HepG2 (cell line): ENCODE results near the gene RPS8. TPM values are rescaled to one million over a fixed set of nuclear protein-coding genes. Genes with fewer than 3 reads are reported as not detected.

Source experiments
- AGO2 ChIP-seq: fragments of 200-400 bp; formaldehyde crosslinking; optimal IDR thresholded peaks from 2 replicates; pipeline ENCODE3; 2017; ENCODE audit warnings: mild to moderate bottlenecking, low read depth, low read length, moderate library complexity
- CAMTA2 ChIP-seq: sonication (generic); formaldehyde crosslinking; IDR thresholded peaks from 2 replicates; pipeline ENCODE4 v1.4.0; 2020; ENCODE audit warnings: mild to moderate bottlenecking, missing genetic modification reagents, borderline replicate concordance
- CC2D1A ChIP-seq: sonication (generic); formaldehyde crosslinking; IDR thresholded peaks from 2 replicates; pipeline ENCODE4 v1.8.1; 2023; ENCODE audit warnings: mild to moderate bottlenecking, missing genetic modification reagents
- GZF1 ChIP-seq: sonication (generic); formaldehyde crosslinking; IDR thresholded peaks from 2 replicates; pipeline ENCODE4 v1.5.1; 2020; ENCODE audit warnings: mild to moderate bottlenecking, missing genetic modification reagents
- IKZF4 ChIP-seq: sonication (generic); formaldehyde crosslinking; IDR thresholded peaks from 2 replicates; pipeline ENCODE4 v1.5.1; 2020; ENCODE audit warnings: borderline replicate concordance, mild to moderate bottlenecking, low read depth, missing genetic modification reagents; ENCODE audit errors: not compliant biosample characterization
- JUND ChIP-seq: sonication (generic); formaldehyde crosslinking; IDR thresholded peaks from 2 replicates; pipeline ENCODE4 v1.8.0; 2022; ENCODE audit warnings: mild to moderate bottlenecking, missing genetic modification reagents
- NCOR1 ChIP-seq: fragments of 200-600 bp; sonication (generic); IDR thresholded peaks from 2 replicates; pipeline ENCODE4 v1.7.0; 2017; ENCODE audit warnings: antibody characterized with exemption, low read length, borderline replicate concordance
- PAF1 ChIP-seq: IDR thresholded peaks from 2 replicates; pipeline ENCODE4 v1.6.1; 2016; ENCODE audit warnings: missing genetic modification reagents, missing compliant biosample characterization
- RBAK ChIP-seq: sonication (generic); formaldehyde crosslinking; IDR thresholded peaks from 2 replicates; pipeline ENCODE4 v1.5.1; 2020; ENCODE audit warnings: mild to moderate bottlenecking, missing genetic modification reagents
- SIX1 ChIP-seq: sonication (generic); formaldehyde crosslinking; IDR thresholded peaks from 2 replicates; pipeline ENCODE4 v1.4.0; 2020; ENCODE audit warnings: missing genetic modification reagents, borderline replicate concordance
- SOX13 ChIP-seq, 3 experiments: fragments of 450-650 bp in 1 of 3; sonication (generic) in 1 of 3; formaldehyde crosslinking in 1 of 3; IDR thresholded peaks in 2 of 3; conservative IDR thresholded peaks in 1 of 3; 2 replicates each; pipeline versions ENCODE4 v1.5.0 to v1.6.1; 2016 to 2020; ENCODE audit warnings: antibody characterized with exemption in 1 of 3, mild to moderate bottlenecking in 1 of 3, missing compliant biosample characterization in 1 of 3, missing genetic modification reagents in 1 of 3, moderate library complexity in 1 of 3
- ZEB1 ChIP-seq: IDR thresholded peaks from 2 replicates; pipeline ENCODE4 v1.6.1; 2012; ENCODE audit warnings: mild to moderate bottlenecking, low read depth, inconsistent platforms; ENCODE audit not compliant: insufficient replicate concordance
- ZNF24 ChIP-seq: fragments of 450-650 bp; IDR thresholded peaks from 2 replicates; pipeline ENCODE4 v1.6.1; 2017; ENCODE audit warnings: antibody characterized with exemption, mild to moderate bottlenecking
- ZNF331 ChIP-seq: sonication (generic); formaldehyde crosslinking; IDR thresholded peaks from 2 replicates; pipeline ENCODE4 v1.4.0; 2020; ENCODE audit warnings: missing genetic modification reagents
- ZNF530 ChIP-seq: sonication (generic); formaldehyde crosslinking; IDR thresholded peaks from 2 replicates; pipeline ENCODE4 v1.5.0; 2020; ENCODE audit warnings: low read depth, mild to moderate bottlenecking, missing genetic modification reagents
- ZSCAN21 ChIP-seq: sonication (generic); formaldehyde crosslinking; IDR thresholded peaks from 2 replicates; pipeline ENCODE4 v1.8.0; 2022; ENCODE audit warnings: mild to moderate bottlenecking, missing genetic modification reagents, moderate library complexity, borderline replicate concordance
- polyA plus RNA-seq, 8 experiments: library from polyadenylated mRNA; depleted of rRNA in 3 of 8; stranded (reverse) in 7 of 8; unstranded in 1 of 8; fragments of >200 nt; fragmentation: Illumina TruSeq in 4 of 8; extraction: Trizol in 4 of 8; gene quantifications; 2 replicates each; pipeline versions ENCODE4 v1.2.1 to v1.2.3, GENCODE V29; 2011 to 2016; ENCODE audit warnings: low read depth in 4 of 8, missing spikeins in 1 of 8, mixed read lengths in 1 of 8; ENCODE audit not compliant: insufficient read depth in 1 of 8
- total RNA-seq, 5 experiments: library from RNA; depleted of rRNA; stranded (reverse); fragments of >200 nt; fragmentation: Illumina TruSeq; extraction: Trizol; gene quantifications; 2 replicates each; pipeline ENCODE4 v1.2.3, GENCODE V29; 2016; ENCODE audit warnings: low read depth in 1 of 5
- TF ChIP-seq, protein P1 (sequence below): sonication (generic); formaldehyde crosslinking; IDR thresholded peaks from 2 replicates; pipeline ENCODE4 v1.4.0; 2020; ENCODE audit warnings: missing genetic modification reagents, mild to moderate bottlenecking, borderline replicate concordance
- TF ChIP-seq, protein P2 (sequence below): IDR thresholded peaks from 2 replicates; pipeline ENCODE4 v1.6.1; 2016; ENCODE audit warnings: missing compliant biosample characterization, missing genetic modification reagents, borderline replicate concordance
- TF ChIP-seq, protein P3 (sequence below): sonication (generic); formaldehyde crosslinking; IDR thresholded peaks from 2 replicates; pipeline ENCODE4 v1.5.1; 2020; ENCODE audit warnings: mild to moderate bottlenecking, missing genetic modification reagents
- TF ChIP-seq, protein P4 (sequence below): sonication (generic); formaldehyde crosslinking; IDR thresholded peaks from 2 replicates; pipeline ENCODE4 v1.4.0; 2020; ENCODE audit warnings: missing genetic modification reagents

RPS8 gene
- total and polyA plus RNA-seq, 2 of the 13 experiments (the other 11 are each of a cell fraction or from before 2014, with no cell fraction given), result 2,628 to 2,822 TPM

DNA sequence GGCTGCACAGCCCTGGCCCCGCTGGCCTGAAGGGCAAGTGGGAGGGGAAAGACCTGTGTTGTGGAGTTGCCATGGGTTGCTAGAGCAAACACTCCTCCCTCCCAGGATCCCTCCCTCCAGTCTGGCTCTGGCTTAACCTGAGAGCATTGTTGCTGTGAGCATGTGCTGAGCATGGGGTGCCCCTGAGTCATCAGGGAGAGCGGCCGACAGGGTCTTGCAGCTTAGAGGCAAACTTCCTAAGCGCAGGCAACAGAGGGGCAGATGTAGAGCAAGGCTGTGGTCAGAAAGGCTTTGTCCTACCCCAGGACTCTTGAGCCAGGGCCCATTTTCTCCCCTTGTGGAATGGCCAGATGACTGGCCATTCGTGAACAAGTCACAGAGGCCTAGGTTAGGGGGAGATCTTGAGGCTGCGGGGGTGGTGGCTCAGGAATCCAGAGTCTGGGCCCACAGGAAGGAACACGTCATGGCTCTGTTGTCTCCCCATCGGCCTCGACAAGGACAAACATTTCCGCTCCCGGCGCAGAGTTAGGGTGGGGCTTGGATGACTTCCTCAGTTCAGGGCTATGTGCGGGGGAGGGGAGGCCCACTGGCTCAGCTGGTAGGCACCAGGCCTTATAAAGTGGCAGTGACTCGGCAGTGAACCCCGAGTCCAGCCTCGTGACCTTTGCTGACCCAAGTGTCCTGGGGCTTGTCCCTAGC, 32.2 kb downstream of the RPS8 start (continued):
- TF ChIP-seq, protein P1, sequence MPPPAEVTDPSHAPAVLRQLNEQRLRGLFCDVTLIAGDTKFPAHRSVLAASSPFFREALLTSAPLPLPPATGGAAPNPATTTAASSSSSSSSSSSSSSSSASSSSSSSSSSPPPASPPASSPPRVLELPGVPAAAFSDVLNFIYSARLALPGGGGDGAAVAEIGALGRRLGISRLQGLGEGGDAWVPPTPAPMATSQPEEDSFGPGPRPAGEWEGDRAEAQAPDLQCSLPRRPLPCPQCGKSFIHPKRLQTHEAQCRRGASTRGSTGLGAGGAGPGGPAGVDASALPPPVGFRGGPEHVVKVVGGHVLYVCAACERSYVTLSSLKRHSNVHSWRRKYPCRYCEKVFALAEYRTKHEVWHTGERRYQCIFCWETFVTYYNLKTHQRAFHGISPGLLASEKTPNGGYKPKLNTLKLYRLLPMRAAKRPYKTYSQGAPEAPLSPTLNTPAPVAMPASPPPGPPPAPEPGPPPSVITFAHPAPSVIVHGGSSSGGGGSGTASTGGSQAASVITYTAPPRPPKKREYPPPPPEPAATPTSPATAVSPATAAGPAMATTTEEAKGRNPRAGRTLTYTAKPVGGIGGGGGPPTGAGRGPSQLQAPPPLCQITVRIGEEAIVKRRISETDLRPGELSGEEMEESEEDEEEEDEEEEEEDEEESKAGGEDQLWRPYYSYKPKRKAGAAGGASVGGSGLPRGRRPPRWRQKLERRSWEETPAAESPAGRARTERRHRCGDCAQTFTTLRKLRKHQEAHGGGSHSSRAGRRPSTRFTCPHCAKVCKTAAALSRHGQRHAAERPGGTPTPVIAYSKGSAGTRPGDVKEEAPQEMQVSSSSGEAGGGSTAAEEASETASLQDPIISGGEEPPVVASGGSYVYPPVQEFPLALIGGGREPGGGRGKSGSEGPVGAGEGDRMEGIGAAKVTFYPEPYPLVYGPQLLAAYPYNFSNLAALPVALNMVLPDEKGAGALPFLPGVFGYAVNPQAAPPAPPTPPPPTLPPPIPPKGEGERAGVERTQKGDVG (CRISPR knock-in tag), result 0 out of 2 replicates have a peak, but pooled peaks have one; percentile 73
- no peak for TF ChIP-seq RBAK
- TF ChIP-seq, protein P2, sequence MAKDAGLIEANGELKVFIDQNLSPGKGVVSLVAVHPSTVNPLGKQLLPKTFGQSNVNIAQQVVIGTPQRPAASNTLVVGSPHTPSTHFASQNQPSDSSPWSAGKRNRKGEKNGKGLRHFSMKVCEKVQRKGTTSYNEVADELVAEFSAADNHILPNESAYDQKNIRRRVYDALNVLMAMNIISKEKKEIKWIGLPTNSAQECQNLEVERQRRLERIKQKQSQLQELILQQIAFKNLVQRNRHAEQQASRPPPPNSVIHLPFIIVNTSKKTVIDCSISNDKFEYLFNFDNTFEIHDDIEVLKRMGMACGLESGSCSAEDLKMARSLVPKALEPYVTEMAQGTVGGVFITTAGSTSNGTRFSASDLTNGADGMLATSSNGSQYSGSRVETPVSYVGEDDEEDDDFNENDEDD (CRISPR knock-in tag), result peak; percentile 83; the same call in 1 of the 2 replicates
- 0 out of 2 replicates have a peak, but pooled peaks have one; percentile 46 for TF ChIP-seq CC2D1A (CRISPR knock-in tag)
- peak; percentile 58; the same call in 1 of the 2 replicates for TF ChIP-seq ZSCAN21 (CRISPR knock-in tag)
- TF ChIP-seq JUND, result peak; percentile 81
- no peak; the same call in 1 of the 2 replicates for TF ChIP-seq ZNF24
- TF ChIP-seq CAMTA2 (CRISPR knock-in tag), result peak; percentile 33; the same call in 1 of the 2 replicates
- no peak for TF ChIP-seq IKZF4 (CRISPR knock-in tag)
- no peak for TF ChIP-seq PAF1 (CRISPR knock-in tag)
- peak; percentile 13 for TF ChIP-seq SOX13 (IDR thresholded peaks at IDR 0.05)
- TF ChIP-seq SOX13 (CRISPR knock-in tag; conservative IDR thresholded peaks at IDR 0.05 in 1 of 2, IDR thresholded peaks at IDR 0.05 in 1 of 2), result peak in 1 of 2 experiments; percentile 80; a peak in 2 of 4 replicates
- no peak for TF ChIP-seq SIX1 (CRISPR knock-in tag)
- TF ChIP-seq ZNF331 (CRISPR knock-in tag), result peak; percentile 49; the same call in 1 of the 2 replicates
- TF ChIP-seq, protein P3, sequence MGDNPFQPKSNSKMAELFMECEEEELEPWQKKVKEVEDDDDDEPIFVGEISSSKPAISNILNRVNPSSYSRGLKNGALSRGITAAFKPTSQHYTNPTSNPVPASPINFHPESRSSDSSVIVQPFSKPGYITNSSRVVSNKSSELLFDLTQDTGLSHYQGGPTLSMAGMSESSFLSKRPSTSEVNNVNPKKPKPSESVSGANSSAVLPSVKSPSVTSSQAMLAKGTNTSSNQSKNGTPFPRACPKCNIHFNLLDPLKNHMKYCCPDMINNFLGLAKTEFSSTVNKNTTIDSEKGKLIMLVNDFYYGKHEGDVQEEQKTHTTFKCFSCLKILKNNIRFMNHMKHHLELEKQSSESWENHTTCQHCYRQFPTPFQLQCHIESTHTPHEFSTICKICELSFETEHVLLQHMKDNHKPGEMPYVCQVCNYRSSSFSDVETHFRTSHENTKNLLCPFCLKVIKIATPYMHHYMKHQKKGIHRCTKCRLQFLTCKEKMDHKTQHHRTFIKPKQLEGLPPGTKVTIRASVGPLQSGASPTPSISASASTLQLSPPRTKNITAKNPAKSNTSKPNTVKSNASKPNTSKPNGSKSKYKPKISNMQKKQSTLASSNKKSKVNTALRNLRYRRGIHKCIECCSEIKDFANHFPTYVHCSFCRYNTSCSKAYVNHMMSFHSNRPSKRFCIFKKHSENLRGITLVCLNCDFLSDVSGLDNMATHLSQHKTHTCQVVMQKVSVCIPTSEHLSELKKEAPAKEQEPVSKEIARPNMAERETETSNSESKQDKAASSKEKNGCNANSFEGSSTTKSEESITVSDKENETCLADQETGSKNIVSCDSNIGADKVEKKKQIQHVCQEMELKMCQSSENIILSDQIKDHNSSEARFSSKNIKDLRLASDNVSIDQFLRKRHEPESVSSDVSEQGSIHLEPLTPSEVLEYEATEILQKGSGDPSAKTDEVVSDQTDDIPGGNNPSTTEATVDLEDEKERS (CRISPR knock-in tag), result peak; percentile 28; the same call in 1 of the 2 replicates
- no peak for TF ChIP-seq ZEB1
- TF ChIP-seq ZNF530 (CRISPR knock-in tag), result no peak
- TF ChIP-seq, protein P4, sequence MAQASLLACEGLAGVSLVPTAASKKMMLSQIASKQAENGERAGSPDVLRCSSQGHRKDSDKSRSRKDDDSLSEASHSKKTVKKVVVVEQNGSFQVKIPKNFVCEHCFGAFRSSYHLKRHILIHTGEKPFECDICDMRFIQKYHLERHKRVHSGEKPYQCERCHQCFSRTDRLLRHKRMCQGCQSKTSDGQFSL (CRISPR knock-in tag), result 0 out of 2 replicates have a peak, but pooled peaks have one; percentile 29
- peak; percentile 44 for TF ChIP-seq AGO2
- no peak; the same call in 1 of the 2 replicates for TF ChIP-seq GZF1 (CRISPR knock-in tag)
- no peak for TF ChIP-seq NCOR1
